PFSK-1 (cell line): Measurements from ENCODE around the gene ARHGAP20.

ENCODE experiments used
- REST ChIP-seq, 2 experiments: IDR thresholded peaks; 2 replicates each; pipeline versions ENCODE4 v1.6.1 to v1.8.0; 2011 to 2012; ENCODE audit warnings: low read depth in 2 of 2, low read length in 2 of 2, control low read depth in 1 of 2, inconsistent platforms in 1 of 2, mild to moderate bottlenecking in 1 of 2, moderate library complexity in 1 of 2; ENCODE audit not compliant: insufficient read depth in 1 of 2
- SIN3A ChIP-seq: IDR thresholded peaks from 2 replicates; pipeline ENCODE4 v1.6.1; 2012; ENCODE audit warnings: mild to moderate bottlenecking, low read length, moderate library complexity, borderline replicate concordance; ENCODE audit not compliant: insufficient read depth
- TAF1 ChIP-seq: IDR thresholded peaks from 2 replicates; pipeline ENCODE4 v1.6.1; 2012; ENCODE audit warnings: low read length, control low read depth, borderline replicate concordance; ENCODE audit not compliant: insufficient read depth

- TF ChIP-seq SIN3A (no peak), TAF1 (no peak), REST (IDR thresholded peaks at IDR 0.05; ENCODE audit: insufficient read depth in 1 of 2, low read depth in 2 of 2, low read length in 2 of 2) (no peak)
Observed at GRCh38 chr11:110530900-110531741, 181.1 kb downstream of the ARHGAP20 start.
